K562 (cell line): Measurements from ENCODE around the gene ATP8B4. TPM values are rescaled to one million over a fixed set of nuclear protein-coding genes. Genes with fewer than 3 reads are reported as not detected.

Source experiments
- ATAC-seq: fragments of 200-7000 bp; cut with Tn5 transposase; 3 replicates; pipeline ENCODE4 v1.9.1; 2020; ENCODE audit warnings: moderate library complexity
- BruUV-seq: library from RNA; stranded (reverse); fragments of 400-500 nt; replicated peaks from 2 replicates; lab custom pipeline; 2021; lab: Mats Ljungman, UMichigan
- CTCF ChIA-PET: fragments of 300-600 bp; formaldehyde crosslinking; extraction: SDS; loops from one replicate; lab custom pipeline; 2021; ENCODE audit warnings: low intra/inter-chr PET ratio; lab: Yijun Ruan, JAX
- POLR2A ChIA-PET: fragments of 300-600, 350-650 bp; sonication (Branson Sonifier 250); formaldehyde crosslinking; extraction: SDS; loops from one replicate; lab custom pipeline; 2021; ENCODE audit warnings: antibody characterized with exemption, inconsistent platforms; lab: Yijun Ruan, JAX
- DNase-seq, 4 experiments: peaks; one replicate each; pipeline versions ENCODE4 v3.0.0 to v3.0.0-alpha.2; 2011 to 2018; ENCODE audit warnings: low spot score in 3 of 4, mixed read lengths in 3 of 4; ENCODE audit errors: extremely low read depth in 1 of 4
- FAIRE-seq: peaks from 2 replicates; lab custom pipeline; 2011; peaks lifted over from hg19 to GRCh38; lab: Jason Lieb, UNC
- H2AFZ ChIP-seq: 2 replicates; pipeline ENCODE4 v1.6.0; 2011; ENCODE audit warnings: low read depth, low read length, control low read depth, inconsistent platforms
- H3K27ac ChIP-seq: fragments of 200-600 bp; 3 replicates; pipeline ENCODE4 v1.8.0; 2011; ENCODE audit warnings: low read depth, mild to moderate bottlenecking, control low read depth, inconsistent platforms, low read length, moderate library complexity, mixed read lengths; ENCODE audit errors: extremely low read depth
- H3K27me3 ChIP-seq, 2 experiments: fragments of 300-600 bp in 1 of 2; 2 replicates in 1 of 2; 3 replicates in 1 of 2; pipeline versions ENCODE4 v1.6.0 to v1.8.0; 2011; ENCODE audit warnings: inconsistent platforms in 2 of 2, low read length in 2 of 2, mild to moderate bottlenecking in 1 of 2, mixed read lengths in 1 of 2, moderate library complexity in 1 of 2; ENCODE audit not compliant: control insufficient read depth in 2 of 2, insufficient read depth in 2 of 2
- H3K36me3 ChIP-seq: fragments of 300-600 bp; 3 replicates; pipeline ENCODE4 v1.8.0; 2011; ENCODE audit warnings: mild to moderate bottlenecking, low read length, inconsistent platforms; ENCODE audit not compliant: control insufficient read depth, insufficient read depth
- H3K4me1 ChIP-seq, 2 experiments: fragments of 200-600 bp in 1 of 2; replicated peaks in 1 of 2; 2 replicates in 1 of 2; 3 replicates in 1 of 2; pipeline versions ENCODE4 v1.5.1 to v1.8.0; 2011; ENCODE audit warnings: inconsistent platforms in 2 of 2, low read length in 2 of 2, mild to moderate bottlenecking in 1 of 2, mixed read lengths in 1 of 2, moderate library complexity in 1 of 2; ENCODE audit not compliant: control insufficient read depth in 2 of 2, insufficient read depth in 2 of 2
- H3K4me2 ChIP-seq: 2 replicates; pipeline ENCODE4 v1.6.1; 2011; ENCODE audit warnings: low read length, control low read depth, inconsistent platforms, mixed read lengths; ENCODE audit not compliant: insufficient read depth
- H3K4me3 ChIP-seq: fragments of 200-600 bp; sonication (generic), shearing (Covaris generic); 2 replicates; pipeline ENCODE4 v1.5.1; 2016; ENCODE audit warnings: control low read depth, inconsistent platforms
- H3K79me2 ChIP-seq: fragments of 200-600 bp; 3 replicates; pipeline ENCODE4 v1.8.0; 2011; ENCODE audit warnings: low read length, inconsistent platforms; ENCODE audit not compliant: control insufficient read depth, insufficient read depth
- H3K9ac ChIP-seq, 2 experiments: 2 replicates each; pipeline versions ENCODE4 v1.6.0 to v1.6.1; 2011; ENCODE audit warnings: low read depth in 2 of 2, low read length in 2 of 2, control low read depth in 1 of 2, inconsistent platforms in 1 of 2, mild to moderate bottlenecking in 1 of 2, mixed read lengths in 1 of 2; ENCODE audit not compliant: insufficient read depth in 1 of 2
- H3K9me1 ChIP-seq: one replicate; pipeline ENCODE4 v1.6.0; 2011; ENCODE audit warnings: inconsistent platforms, mild to moderate bottlenecking, low read length, moderate library complexity; ENCODE audit not compliant: control insufficient read depth, insufficient read depth
- H3K9me3 ChIP-seq: replicated peaks from 2 replicates; pipeline ENCODE4 v1.5.1; 2011; ENCODE audit warnings: low read depth, low read length, inconsistent platforms; ENCODE audit not compliant: control insufficient read depth, insufficient read depth
- H4K20me1 ChIP-seq: replicated peaks from 2 replicates; pipeline ENCODE4 v1.6.1; 2011; ENCODE audit warnings: low read length, inconsistent platforms, mixed read lengths; ENCODE audit not compliant: control insufficient read depth, insufficient read depth
- ESRRA ChIP-seq: fragments of 450-650 bp; IDR thresholded peaks from 2 replicates; pipeline ENCODE4 v1.6.1; 2014; ENCODE audit warnings: low read depth, mild to moderate bottlenecking, moderate library complexity, borderline replicate concordance
- EZH2 ChIP-seq: IDR thresholded peaks from 2 replicates; pipeline ENCODE4 v1.6.1; 2012; ENCODE audit warnings: low read depth, mild to moderate bottlenecking, inconsistent platforms, low read length, borderline replicate concordance
- NEUROD1 ChIP-seq: fragments of 150-350 bp; IDR thresholded peaks from 2 replicates; pipeline ENCODE4 v1.6.1; 2014; ENCODE audit warnings: borderline replicate concordance, low read length, low read depth; ENCODE audit not compliant: partially characterized antibody
- PHF8 ChIP-seq: fragments of 200-600 bp; sonication (generic); IDR thresholded peaks from 2 replicates; pipeline ENCODE4 v1.6.1; 2012; ENCODE audit warnings: mixed run types, mild to moderate bottlenecking, inconsistent platforms, low read length, moderate library complexity, borderline replicate concordance
- ZBED1 ChIP-seq: IDR thresholded peaks from 2 replicates; pipeline ENCODE4 v1.6.1; 2014
- ZNF165 ChIP-seq: fragments of 250-450 bp; sonication (Bioruptor Pico); IDR thresholded peaks from 2 replicates; pipeline ENCODE4 v1.4.0; 2020; ENCODE audit warnings: borderline replicate concordance
- ZNF445 ChIP-seq: fragments of 250-450 bp; sonication (Bioruptor Pico); IDR thresholded peaks from 2 replicates; pipeline ENCODE4 v1.4.0; 2020; ENCODE audit warnings: low read depth, mild to moderate bottlenecking, moderate library complexity
- ZNF830 ChIP-seq: fragments of 250-450 bp; sonication (Bioruptor Pico); IDR thresholded peaks from 2 replicates; pipeline ENCODE4 v1.5.0; 2021; ENCODE audit warnings: mild to moderate bottlenecking
- whole genome bisulfite sequencing: fragments of 100-300 bp; shearing (Covaris generic); methylation state at CpG from one replicate; pipeline ENCODE4 v1.1.6; 2016; ENCODE audit warnings: low coverage, mixed read lengths; ENCODE audit not compliant: insufficient coverage; ENCODE audit errors: missing lambda C conversion rate; 5-methylcytosine and 5-hydroxymethylcytosine counted together
- in situ Hi-C: fragments of 300-500 bp; cut with MboI; formaldehyde crosslinking; loops from 4 replicates; pipeline ENCODE4 v1.15.0; 2018; ENCODE audit warnings: inconsistent platforms, mixed read lengths
- intact Hi-C: fragments of 100-400 bp; cut with micrococcal nuclease; formaldehyde crosslinking; loops from 2 replicates; pipeline ENCODE4 v1.14.2; 2022
- polyA plus RNA-seq, 8 experiments: library from polyadenylated mRNA; depleted of rRNA in 4 of 8; stranded (reverse) in 5 of 8; unstranded in 3 of 8; fragments of >200 nt; fragmentation: Nextera tagmentation in 2 of 8; fragmentation: Illumina TruSeq in 1 of 8; extraction: Ambion mirVana in 2 of 8; extraction: Trizol in 1 of 8; gene quantifications; 2 replicates each; pipeline versions ENCODE4 v1.2.1 to v1.2.3, GENCODE V29; 2011 to 2014; ENCODE audit warnings: inconsistent platforms in 1 of 8, missing spikeins in 1 of 8
- total RNA-seq, 7 experiments: library from RNA; depleted of rRNA in 6 of 7; stranded (reverse); fragments of >200 nt in 6 of 7; fragmentation: Illumina TruSeq in 2 of 7; extraction: Trizol in 2 of 7; gene quantifications; 2 replicates each; pipeline versions ENCODE4 v1.2.1 to v1.2.3, GENCODE V29; 2011 to 2021; ENCODE audit warnings: low replicate concordance in 1 of 7
- TF ChIP-seq, protein P1 (sequence below): fragments of 200-600 bp; sonication (generic); IDR thresholded peaks from one replicate; pipeline ENCODE4 v1.6.1; 2012; ENCODE audit warnings: mild to moderate bottlenecking, low read depth, low read length, inconsistent platforms
- TF ChIP-seq, protein P2 (sequence below): fragments of 250-450 bp; sonication (Bioruptor Pico); IDR thresholded peaks from 2 replicates; pipeline ENCODE4 v1.5.1; 2021; ENCODE audit warnings: mild to moderate bottlenecking

The ATP8B4 gene
- total and polyA plus RNA-seq, 9 of the 15 experiments (the other 6 are each of a cell fraction or from before 2014, with no cell fraction given) = 0.14 to 2.5 (median 0.44) TPM

DNA sequence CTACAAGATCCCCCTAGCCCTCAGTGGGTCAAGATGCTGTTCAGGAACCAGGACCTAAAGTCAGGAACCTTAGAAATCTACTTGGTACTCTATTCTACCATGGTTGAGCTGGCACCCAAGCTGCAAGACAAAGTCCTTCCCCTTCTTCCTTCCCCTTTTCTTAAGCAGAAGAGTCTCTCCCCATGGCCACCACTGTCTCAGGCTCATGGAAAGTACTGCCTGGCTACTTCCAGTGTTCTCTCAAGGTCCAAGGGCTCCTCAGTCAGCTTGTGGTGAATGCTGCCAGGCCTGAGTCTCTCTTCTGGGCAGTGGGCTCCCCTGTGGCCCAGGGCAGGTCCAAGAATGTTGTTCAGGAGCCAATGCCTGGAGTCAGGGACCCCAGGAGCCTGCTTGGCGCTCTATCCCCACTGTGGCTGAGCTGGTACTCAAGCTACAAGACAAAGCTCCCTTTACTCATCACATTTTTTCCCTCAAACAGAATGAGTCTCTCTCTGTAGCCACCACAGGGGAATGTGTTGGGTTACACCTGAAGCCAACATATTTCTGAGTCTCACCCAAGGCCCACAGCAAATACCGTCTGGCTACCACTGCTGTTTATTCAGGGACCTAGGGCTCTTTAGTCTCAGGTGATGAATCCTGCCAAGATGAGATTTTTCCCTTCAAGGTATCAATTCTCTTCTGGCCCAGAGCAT, 44.8 kb upstream of the ATP8B4 start:
- Histone ChIP-seq H3K27me3 (no peaks in the 10 kb centered on the region), H3K4me3 (no peak overlapping the region), H4K20me1 (no peaks in the 10 kb centered on the region), H3K27ac (no peak overlapping the region), H3K4me2 (no peak overlapping the region), H3K9ac (no peak overlapping the region), H3K36me3 (no peaks in the 10 kb centered on the region), H2AFZ (no peak overlapping the region), H3K9me3 (no peaks in the 10 kb centered on the region), H3K4me1 (peaks cover 0 to 4% of the 10 kb centered on the region in 2 experiments; a peak in 2 of 5 replicates), H3K9me1 (no peaks in the 10 kb centered on the region), H3K79me2 (no peaks in the 10 kb centered on the region)
- intact Hi-C loops = no loop called here
- CTCF ChIA-PET = no interaction called here
- in situ Hi-C loops = no loop called here
- 0% methylated on average over 1 of the region's 2 CpGs for WGBS
- ATAC-seq (no peak), FAIRE-seq (no peak), DNase-seq (no peak)
- POLR2A ChIA-PET = no interaction called here
- BruUV-seq = no TSS peak
- TF ChIP-seq, protein P1, sequence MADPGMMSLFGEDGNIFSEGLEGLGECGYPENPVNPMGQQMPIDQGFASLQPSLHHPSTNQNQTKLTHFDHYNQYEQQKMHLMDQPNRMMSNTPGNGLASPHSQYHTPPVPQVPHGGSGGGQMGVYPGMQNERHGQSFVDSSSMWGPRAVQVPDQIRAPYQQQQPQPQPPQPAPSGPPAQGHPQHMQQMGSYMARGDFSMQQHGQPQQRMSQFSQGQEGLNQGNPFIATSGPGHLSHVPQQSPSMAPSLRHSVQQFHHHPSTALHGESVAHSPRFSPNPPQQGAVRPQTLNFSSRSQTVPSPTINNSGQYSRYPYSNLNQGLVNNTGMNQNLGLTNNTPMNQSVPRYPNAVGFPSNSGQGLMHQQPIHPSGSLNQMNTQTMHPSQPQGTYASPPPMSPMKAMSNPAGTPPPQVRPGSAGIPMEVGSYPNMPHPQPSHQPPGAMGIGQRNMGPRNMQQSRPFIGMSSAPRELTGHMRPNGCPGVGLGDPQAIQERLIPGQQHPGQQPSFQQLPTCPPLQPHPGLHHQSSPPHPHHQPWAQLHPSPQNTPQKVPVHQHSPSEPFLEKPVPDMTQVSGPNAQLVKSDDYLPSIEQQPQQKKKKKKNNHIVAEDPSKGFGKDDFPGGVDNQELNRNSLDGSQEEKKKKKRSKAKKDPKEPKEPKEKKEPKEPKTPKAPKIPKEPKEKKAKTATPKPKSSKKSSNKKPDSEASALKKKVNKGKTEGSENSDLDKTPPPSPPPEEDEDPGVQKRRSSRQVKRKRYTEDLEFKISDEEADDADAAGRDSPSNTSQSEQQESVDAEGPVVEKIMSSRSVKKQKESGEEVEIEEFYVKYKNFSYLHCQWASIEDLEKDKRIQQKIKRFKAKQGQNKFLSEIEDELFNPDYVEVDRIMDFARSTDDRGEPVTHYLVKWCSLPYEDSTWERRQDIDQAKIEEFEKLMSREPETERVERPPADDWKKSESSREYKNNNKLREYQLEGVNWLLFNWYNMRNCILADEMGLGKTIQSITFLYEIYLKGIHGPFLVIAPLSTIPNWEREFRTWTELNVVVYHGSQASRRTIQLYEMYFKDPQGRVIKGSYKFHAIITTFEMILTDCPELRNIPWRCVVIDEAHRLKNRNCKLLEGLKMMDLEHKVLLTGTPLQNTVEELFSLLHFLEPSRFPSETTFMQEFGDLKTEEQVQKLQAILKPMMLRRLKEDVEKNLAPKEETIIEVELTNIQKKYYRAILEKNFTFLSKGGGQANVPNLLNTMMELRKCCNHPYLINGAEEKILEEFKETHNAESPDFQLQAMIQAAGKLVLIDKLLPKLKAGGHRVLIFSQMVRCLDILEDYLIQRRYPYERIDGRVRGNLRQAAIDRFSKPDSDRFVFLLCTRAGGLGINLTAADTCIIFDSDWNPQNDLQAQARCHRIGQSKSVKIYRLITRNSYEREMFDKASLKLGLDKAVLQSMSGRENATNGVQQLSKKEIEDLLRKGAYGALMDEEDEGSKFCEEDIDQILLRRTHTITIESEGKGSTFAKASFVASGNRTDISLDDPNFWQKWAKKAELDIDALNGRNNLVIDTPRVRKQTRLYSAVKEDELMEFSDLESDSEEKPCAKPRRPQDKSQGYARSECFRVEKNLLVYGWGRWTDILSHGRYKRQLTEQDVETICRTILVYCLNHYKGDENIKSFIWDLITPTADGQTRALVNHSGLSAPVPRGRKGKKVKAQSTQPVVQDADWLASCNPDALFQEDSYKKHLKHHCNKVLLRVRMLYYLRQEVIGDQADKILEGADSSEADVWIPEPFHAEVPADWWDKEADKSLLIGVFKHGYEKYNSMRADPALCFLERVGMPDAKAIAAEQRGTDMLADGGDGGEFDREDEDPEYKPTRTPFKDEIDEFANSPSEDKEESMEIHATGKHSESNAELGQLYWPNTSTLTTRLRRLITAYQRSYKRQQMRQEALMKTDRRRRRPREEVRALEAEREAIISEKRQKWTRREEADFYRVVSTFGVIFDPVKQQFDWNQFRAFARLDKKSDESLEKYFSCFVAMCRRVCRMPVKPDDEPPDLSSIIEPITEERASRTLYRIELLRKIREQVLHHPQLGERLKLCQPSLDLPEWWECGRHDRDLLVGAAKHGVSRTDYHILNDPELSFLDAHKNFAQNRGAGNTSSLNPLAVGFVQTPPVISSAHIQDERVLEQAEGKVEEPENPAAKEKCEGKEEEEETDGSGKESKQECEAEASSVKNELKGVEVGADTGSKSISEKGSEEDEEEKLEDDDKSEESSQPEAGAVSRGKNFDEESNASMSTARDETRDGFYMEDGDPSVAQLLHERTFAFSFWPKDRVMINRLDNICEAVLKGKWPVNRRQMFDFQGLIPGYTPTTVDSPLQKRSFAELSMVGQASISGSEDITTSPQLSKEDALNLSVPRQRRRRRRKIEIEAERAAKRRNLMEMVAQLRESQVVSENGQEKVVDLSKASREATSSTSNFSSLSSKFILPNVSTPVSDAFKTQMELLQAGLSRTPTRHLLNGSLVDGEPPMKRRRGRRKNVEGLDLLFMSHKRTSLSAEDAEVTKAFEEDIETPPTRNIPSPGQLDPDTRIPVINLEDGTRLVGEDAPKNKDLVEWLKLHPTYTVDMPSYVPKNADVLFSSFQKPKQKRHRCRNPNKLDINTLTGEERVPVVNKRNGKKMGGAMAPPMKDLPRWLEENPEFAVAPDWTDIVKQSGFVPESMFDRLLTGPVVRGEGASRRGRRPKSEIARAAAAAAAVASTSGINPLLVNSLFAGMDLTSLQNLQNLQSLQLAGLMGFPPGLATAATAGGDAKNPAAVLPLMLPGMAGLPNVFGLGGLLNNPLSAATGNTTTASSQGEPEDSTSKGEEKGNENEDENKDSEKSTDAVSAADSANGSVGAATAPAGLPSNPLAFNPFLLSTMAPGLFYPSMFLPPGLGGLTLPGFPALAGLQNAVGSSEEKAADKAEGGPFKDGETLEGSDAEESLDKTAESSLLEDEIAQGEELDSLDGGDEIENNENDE = no peak
- TF ChIP-seq PHF8 (no peak), ZNF445 (CRISPR knock-in tag) (no peak), NEUROD1 (no peak), ZBED1 (no peak), ZNF830 (CRISPR knock-in tag) (no peak), ESRRA (no peak), EZH2 (no peak), ZNF165 (no peak)
- TF ChIP-seq, protein P2, sequence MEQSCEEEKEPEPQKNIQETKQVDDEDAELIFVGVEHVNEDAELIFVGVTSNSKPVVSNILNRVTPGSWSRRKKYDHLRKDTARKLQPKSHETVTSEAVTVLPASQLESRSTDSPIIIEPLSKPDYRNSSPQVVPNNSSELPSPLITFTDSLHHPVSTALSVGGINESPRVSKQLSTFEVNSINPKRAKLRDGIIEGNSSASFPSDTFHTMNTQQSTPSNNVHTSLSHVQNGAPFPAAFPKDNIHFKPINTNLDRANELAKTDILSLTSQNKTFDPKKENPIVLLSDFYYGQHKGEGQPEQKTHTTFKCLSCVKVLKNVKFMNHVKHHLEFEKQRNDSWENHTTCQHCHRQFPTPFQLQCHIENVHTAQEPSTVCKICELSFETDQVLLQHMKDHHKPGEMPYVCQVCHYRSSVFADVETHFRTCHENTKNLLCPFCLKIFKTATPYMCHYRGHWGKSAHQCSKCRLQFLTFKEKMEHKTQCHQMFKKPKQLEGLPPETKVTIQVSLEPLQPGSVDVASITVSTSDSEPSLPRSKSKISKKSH (CRISPR knock-in tag) = no peak
